Loucy (cell line): ENCODE measurements around the gene ST8SIA5.

Source experiments
- EZH2phosphoT487 ChIP-seq: fragments of 200-600 bp; IDR thresholded peaks from 2 replicates; pipeline ENCODE4 v1.6.1; 2018; ENCODE audit warnings: antibody characterized with exemption, mild to moderate bottlenecking, moderate library complexity, borderline replicate concordance
- TF ChIP-seq, protein P1 (sequence below): fragments of 200-600 bp; sonication (generic); conservative IDR thresholded peaks from 2 replicates; pipeline ENCODE4 v1.5.1; 2014; ENCODE audit warnings: mild to moderate bottlenecking, antibody characterized with exemption, low read length

DNA sequence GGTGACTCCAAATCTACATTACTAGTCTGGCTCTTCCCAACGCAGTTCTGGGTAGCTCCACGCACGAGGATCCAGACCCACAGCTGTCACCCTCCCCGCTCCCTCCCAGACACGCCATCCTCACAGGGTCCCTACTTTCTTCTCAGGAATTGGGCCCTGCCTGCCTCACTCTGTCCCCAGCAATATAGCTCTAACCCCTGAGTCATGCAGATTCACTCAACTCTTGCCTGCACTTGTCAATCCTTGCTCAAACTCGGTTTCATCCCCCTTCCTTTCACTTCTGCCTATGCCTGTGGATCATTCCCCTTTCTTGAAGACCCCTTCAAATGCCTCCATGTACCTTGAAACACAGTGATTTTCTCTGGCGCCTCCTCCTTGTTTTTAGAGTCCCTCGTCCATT lies 5.0 kb downstream of the ST8SIA5 start:
- TF ChIP-seq, protein P1, sequence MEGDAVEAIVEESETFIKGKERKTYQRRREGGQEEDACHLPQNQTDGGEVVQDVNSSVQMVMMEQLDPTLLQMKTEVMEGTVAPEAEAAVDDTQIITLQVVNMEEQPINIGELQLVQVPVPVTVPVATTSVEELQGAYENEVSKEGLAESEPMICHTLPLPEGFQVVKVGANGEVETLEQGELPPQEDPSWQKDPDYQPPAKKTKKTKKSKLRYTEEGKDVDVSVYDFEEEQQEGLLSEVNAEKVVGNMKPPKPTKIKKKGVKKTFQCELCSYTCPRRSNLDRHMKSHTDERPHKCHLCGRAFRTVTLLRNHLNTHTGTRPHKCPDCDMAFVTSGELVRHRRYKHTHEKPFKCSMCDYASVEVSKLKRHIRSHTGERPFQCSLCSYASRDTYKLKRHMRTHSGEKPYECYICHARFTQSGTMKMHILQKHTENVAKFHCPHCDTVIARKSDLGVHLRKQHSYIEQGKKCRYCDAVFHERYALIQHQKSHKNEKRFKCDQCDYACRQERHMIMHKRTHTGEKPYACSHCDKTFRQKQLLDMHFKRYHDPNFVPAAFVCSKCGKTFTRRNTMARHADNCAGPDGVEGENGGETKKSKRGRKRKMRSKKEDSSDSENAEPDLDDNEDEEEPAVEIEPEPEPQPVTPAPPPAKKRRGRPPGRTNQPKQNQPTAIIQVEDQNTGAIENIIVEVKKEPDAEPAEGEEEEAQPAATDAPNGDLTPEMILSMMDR = no peak
- TF ChIP-seq EZH2phosphoT487 = no peak
